Ramos (cell line): Measurements from ENCODE around the gene RPRML.
"Not testable (repeated sequence)": the region's sequence is repeated elsewhere in the genome, so short reads cannot be mapped to it uniquely, and the experiment has no call there.

ENCODE experiments used
- in situ Hi-C: fragments of 300-500 bp; cut with MboI; formaldehyde crosslinking; loops from one replicate; pipeline ENCODE4 v1.14.3; 2022; ENCODE audit warnings: low sequenced_read_pairs; ENCODE audit not compliant: unreplicated experiment

The RPRML gene

GRCh38 chr17:46979147-46979863, at the start of gene RPRML:
TSS of gene RPRML (minus strand) at chr17:46979253. CDS start at chr17:46979007, 246 bp downstream.
- in situ Hi-C loops: no loop called here

- in situ Hi-C loops: not testable (repeated sequence)
Observed at GRCh38 chr17:47016966-47017365, 37.9 kb upstream of the RPRML start.

DNA sequence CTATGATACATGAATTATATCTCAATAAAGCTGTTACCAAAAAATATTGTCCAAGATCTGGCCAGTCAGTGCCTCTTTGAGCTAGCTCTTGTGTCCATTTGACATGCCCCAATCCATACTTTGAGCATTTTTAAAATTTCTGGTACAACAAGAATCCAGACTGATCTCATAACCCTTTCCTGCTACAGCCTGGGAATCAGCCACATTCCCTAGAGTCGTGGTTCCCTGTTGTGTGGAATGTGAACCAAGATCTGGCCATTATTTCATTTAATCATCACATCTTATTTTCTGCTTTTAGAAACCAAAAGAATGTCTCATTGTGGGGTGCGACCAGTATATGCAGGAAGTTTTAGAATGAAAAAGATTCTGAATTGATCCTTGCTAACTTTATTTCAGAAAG, 34.3 kb upstream of the RPRML start:
- in situ Hi-C loops: no loop called here

DNA sequence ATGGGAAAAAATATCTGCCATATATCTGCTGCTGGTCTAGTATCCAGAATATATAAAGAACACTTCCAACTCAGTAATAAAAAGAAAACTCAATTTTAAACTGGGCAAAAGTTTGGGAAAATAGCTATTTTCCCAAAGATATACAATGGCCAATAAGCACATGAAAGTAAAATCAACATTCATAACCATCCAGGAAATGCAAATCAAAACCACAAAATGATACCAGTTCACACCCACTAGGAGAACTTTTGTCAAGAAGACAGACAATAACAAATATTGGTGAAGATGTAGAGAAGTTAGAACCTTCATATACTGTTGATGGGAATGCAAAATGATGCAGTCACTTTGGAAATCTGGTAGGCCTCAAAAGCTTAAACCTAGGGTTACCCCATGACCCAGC, 33.4 kb upstream of the RPRML start:
- in situ Hi-C loops: no loop called here

DNA sequence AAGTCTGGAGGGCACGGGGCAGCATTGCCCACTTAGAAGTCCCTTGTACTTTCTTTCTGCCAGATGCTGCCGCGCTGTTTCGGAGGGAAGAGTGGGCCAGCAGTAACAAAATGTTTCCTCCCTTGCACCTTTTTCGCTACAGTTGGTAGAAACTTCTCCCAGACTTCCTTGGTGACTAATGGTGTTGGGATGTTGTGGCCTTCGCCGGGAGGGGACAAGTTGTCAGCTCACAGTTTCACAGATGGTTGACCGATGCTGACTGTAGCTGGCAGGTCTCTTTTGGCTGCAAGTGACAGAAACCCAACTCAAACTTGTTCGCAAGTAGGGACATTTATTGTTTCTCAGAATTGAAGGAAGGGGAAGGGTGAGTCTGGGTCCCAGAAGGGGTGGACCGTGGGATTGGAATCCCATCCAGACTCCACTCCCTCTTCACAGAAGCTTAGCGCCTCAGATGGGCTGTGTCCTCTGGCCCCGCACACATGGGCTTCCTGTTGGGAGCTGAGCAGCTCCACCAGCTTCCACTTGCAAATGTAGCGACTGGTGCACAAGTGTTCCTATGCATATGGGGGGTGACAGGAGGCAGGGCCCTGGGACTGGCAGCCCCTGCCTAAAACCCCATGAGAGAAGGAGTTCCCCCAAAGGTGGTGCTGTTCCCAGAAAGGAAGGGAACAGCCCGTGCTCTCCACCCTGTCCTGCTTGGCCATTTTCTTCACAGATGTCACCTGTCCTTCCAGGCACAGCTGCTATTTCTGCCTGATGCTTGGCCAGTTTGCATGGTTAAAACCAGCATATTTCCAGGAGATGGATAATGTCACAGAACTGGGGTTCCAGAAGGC, 30.9 kb upstream of the RPRML start:
- in situ Hi-C loops: no loop called here

- in situ Hi-C loops: no loop called here
Observed at GRCh38 chr17:47004906-47005305, 25.9 kb upstream of the RPRML start.

DNA sequence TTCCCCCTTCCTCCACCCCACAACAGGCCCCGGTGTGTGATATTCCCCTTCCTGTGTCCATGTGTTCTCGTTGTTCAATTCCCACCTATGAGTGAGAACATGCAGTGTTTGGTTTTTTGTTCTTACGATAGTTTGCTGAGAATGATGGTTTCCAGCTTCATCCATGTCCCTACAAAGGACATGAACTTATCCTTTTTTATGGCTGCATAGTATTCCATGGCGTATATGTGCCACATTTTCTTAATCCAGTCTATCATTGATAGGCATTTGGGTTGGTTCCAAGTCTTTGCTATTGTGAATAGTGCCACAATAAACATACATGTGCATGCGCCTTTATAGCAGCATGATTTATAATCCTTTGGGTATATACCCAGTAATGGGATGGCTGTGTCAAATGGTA, 24.8 kb upstream of the RPRML start:
- in situ Hi-C loops: not testable (repeated sequence)

DNA sequence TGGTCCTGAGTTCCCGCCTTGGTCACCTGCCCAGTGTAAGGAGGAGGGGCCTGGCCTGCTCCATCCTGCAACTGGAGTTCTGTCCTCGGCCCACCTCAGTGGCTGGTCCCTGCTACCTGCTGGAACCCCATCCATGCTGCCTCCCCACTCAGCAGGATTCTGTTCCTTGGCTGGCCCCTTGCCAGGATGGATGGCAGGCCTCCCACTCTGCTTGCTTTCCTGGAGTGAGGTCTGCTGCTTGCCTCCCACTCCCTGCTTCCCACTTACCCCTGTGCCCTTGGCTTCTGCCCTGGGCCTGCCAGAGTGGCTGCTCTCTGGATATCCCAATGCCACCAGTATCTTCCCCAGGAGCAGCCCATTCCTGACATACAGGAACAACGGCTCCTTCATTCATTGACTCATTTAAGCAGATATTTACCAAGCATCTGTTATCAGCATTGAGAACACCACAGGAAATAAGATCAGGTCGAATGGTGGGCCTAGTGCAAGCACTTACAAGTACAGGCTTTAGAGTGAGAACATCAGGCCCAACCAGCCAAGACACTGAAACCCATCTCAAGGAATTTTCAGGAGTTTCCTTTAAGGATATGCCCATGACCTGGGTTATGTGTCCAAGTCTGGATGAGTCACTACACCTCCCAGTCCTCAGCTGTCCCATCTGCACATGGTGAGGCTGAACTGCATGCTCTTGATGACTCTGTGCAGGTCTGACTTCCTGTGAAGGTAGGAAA, 17.0 kb upstream of the RPRML start:
- in situ Hi-C loops: no loop called here

DNA sequence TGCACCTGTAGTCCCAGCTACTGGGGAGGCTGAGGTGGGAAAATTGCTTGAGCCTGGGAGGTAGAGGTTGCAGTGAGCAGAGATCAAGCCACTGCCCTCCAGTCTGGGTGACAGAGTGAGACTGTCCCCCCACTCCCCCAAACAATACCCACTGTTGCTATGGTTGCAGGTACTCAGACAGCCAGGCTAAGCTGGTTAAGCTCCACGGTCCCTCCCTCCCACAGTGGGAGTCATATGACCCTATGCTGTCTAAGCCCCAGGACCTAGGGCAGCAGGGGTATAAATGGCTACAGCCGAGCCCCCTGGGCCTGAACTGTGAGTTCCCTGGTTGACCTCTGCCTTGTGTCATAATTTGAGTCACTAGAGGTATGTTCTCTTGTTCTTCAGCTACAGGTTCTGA, 15.9 kb upstream of the RPRML start:
- in situ Hi-C loops: loop anchor here (5.0 kb wide), 1 partner anchor 48 kb away; no protein-coding TSS in a partner anchor

DNA sequence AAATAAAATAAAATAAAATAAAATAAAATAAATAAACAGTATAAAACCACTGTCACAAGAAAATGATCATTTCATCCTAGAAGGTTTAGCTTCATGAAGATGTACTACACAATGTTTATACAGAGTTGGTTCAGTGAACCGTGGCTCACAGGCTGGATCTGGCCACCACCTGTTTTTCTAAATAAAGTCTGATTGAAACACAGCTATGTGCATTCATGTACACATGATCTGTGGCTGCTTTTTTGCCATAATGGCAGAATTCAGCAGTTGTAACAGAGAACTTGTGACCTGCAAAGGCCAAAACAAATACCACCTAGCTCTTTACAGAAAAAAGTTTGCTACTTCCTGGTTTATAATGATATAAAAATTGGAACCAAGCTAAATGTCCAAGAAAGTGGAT, 12.6 kb upstream of the RPRML start:
- in situ Hi-C loops: loop anchor here (5.0 kb wide), 1 partner anchor 44 kb away; no protein-coding TSS in a partner anchor

DNA sequence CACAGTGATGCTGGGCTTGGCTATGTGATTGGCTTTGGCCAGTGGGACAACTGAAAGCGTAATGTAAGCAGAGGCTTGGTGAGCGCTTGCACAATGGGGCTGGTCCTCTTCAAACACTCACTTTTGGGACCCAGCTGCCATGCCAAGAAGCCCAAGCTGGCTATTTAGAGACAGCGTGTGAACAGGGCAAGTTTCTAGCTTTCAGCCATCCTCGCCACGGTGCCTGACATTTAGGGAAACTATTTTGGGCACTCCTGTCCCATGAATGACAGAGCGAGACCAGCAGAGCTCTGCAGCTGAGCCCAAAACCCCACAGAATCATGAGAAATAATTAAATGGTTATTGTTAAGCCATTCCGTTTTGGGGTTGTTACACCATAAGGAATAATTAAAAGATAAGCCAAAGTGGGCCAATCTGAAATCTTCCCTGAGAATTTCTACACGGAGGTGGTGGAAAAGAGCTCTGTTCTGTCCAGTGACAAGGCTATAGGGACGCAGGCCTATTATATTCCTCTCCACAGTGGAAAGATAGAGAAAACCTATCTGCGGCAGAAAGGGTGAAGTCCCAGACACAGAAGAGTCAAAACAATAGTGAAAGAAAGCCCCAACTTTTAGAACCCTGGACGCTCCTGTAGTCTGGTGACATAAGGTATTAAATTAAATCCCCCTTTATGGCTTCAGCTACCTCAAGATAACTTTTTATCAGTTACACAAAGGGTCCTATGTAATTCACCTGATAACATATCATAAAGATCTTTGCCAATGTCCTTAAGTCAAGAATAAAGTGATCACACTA, 10.8 kb upstream of the RPRML start:
- in situ Hi-C loops: loop anchor here (5.0 kb wide), 1 partner anchor 43 kb away; no protein-coding TSS in a partner anchor

- in situ Hi-C loops: not testable (repeated sequence)
Observed at GRCh38 chr17:46987927-46988326, 8.9 kb upstream of the RPRML start.

GRCh38 chr17:46986366-46986765, 7.3 kb upstream of the RPRML start:
- in situ Hi-C loops: no loop called here

GRCh38 chr17:46984892-46985291, 5.8 kb upstream of the RPRML start:
- in situ Hi-C loops: no loop called here

DNA sequence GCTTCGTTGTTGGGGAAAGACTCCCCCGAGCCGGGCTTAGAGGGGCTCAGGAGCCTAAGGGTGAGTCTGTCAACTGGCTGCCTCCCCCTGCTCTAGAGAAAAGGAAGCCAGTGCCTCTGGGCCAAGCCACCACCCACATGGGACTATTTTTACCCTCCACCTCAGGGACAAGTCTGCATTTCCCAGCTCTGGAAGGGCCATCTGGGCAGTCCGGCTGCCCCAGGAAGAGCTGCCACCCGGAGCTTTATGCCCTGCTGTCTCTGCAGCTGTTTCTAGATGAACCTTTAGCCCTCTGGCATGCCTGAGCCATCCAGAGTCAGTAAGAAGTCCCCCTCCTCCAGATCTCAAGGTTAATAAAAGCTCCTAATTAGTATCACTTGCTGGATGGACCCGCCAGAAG, 5.3 kb upstream of the RPRML start:
- in situ Hi-C loops: no loop called here

GRCh38 chr17:46983782-46984181, 4.7 kb upstream of the RPRML start:
- in situ Hi-C loops: no loop called here

DNA sequence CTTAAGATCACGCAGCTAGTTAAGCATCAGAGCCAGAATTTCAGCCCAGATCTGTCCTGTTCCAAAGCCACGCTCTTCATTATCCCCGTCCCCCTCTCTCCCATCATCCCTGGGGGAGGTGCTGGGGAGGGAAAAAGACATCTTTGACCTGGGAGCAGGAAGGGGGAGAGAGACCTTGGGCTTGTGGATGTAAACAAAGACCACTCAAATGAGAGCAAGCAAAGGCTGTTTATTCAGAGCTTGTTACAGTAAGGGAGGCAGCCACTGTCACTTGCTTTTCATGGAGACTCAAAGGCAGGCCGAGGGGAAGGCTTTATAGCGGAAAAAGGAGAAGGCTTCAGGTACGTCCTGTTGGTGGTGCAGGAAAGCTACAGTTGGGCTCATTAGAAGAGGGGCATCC, 3.5 kb upstream of the RPRML start:
- in situ Hi-C loops: no loop called here

DNA sequence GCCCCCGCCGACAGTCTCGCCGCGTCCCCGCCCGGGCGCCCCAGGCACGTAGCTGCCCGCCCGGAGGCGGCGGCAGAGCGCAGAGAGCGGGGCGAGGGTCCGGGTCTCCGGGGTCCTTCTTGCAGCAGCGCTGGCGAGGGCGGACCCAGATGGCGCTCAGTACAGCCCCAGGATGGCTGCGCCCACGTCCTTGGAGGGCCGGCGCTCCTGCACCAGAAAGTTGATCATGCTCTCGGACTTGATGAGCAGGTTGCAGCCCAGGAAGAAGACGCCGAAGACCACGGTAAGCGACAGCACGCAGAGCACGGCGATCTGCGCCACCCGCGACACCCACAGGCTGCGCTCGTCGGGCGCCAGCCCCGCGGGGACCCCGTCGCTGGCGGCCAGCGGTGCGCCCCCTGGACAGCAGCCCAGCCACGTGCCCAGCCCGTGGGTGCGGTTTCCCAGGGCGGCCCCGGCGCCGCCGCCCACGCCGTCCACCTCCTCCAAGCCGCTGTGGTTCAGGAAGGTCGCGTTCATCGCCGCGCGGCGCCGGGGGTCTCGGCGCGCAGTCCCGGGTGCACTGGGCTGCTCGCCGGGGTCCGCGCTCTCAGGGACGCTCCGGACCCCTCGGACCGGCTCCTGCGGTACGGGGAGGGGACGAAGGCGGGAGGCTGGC, 435 bp downstream of the RPRML start:
- in situ Hi-C loops: no loop called here

GRCh38 chr17:46977750-46978488, 1.1 kb downstream of the RPRML start:
- in situ Hi-C loops: no loop called here
